ENCODE results near the gene TYRO3.

Gene TYRO3

DNA sequence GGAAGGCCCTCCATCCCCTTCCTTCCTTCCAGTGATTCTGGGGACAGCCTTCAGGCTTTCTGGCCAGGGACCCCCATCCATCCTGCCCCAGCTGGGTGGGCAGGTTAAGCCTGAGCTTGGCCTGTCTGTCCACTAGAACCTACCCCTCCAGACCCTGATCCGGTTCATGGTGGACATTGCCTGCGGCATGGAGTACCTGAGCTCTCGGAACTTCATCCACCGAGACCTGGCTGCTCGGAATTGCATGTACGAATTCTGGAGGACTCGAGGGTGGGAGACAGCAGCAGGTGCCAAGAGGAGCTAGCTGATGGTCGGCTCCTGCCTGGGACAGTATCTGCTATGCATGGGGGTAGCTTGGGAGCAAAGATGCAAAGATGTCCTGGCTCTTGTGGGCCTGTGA is 13.9 kb downstream of the TYRO3 start:
- Histone ChIP-seq H3K18ac (ENCODE audit: low read length) (no peak overlapping the region), H3K79me2 (ENCODE audit: control insufficient read depth, insufficient read depth, low read length, poor library complexity) (peaks cover 4% of the 10 kb centered on the region), H2BK5ac (ENCODE audit: low read depth, low read length, poor library complexity) (no peak overlapping the region), H3K9ac (ENCODE audit: low read length) (no peak overlapping the region), H4K91ac (ENCODE audit: low read depth, low read length) (peak overlapping the region; percentile 23), H3K23ac (ENCODE audit: low read length) (no peak overlapping the region), H3K4me2 (ENCODE audit: low read length) (no peak overlapping the region), H3K36me3 (ENCODE audit: control insufficient read depth in 1 of 2, insufficient read depth in 2 of 2, low read length in 2 of 2) (peaks cover 66 to 76% of the 10 kb centered on the region in 2 experiments), H3K4ac (ENCODE audit: low read depth, low read length) (no peak overlapping the region), H3K14ac (ENCODE audit: low read length) (no peak overlapping the region), H3K9me3 (ENCODE audit: insufficient read depth, low read depth, low read length) (no peaks in the 10 kb centered on the region), H2AK5ac (ENCODE audit: low read length) (no peak overlapping the region), H3K4me3 (ENCODE audit: low read depth, low read length) (no peak overlapping the region), H4K8ac (ENCODE audit: low read depth, low read length) (peak overlapping the region; percentile 30), H2BK120ac (ENCODE audit: insufficient read depth, low read length, poor library complexity) (no peak overlapping the region), H3K27me3 (ENCODE audit: insufficient read depth, low read length) (no peaks in the 10 kb centered on the region), H3K27ac (ENCODE audit: low read depth, low read length) (peak overlapping the region; percentile 51), H4K12ac (ENCODE audit: low read depth, low read length) (no peak overlapping the region), H2BK12ac (ENCODE audit: low read length) (no peak overlapping the region), H3K4me1 (ENCODE audit: control insufficient read depth in 1 of 2, insufficient read depth in 2 of 2, low read length in 2 of 2) (peaks cover 9% of the 10 kb centered on the region in 2 experiments), H3K79me1 (ENCODE audit: low read length) (peaks cover 26% of the 10 kb centered on the region), H2AFZ (ENCODE audit: insufficient read depth, low read length, poor library complexity) (no peak overlapping the region)
- no peak for DNase-seq
- no CpG with 5 or more reads among the region's 8 CpGs for WGBS (ENCODE audit: extremely low coverage, insufficient coverage, insufficient read length)

DNA sequence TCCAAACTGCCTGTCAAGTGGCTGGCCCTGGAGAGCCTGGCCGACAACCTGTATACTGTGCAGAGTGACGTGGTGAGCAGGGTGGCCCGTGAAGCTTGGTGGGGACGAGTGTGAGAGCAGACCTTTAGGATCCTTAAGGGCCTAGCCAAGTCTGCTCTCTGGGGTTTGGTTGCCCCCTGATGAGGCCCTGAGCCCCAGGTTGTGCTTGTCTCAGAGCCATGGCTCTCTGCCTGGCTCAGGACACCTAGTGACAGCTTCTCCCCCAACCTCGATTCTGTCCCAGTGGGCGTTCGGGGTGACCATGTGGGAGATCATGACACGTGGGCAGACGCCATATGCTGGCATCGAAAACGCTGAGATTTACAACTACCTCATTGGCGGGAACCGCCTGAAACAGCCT is 14.4 kb downstream of the TYRO3 start:
- WGBS (ENCODE audit: extremely low coverage, insufficient coverage, insufficient read length): no CpG with 5 or more reads among the region's 13 CpGs
- no peaks in the 10 kb centered on the region for H3K27me3 ChIP-seq (ENCODE audit: insufficient read depth, low read length)
- peak overlapping the region; percentile 37 for H3K14ac ChIP-seq (ENCODE audit: low read length)
- peak overlapping the region; percentile 51 for H3K27ac ChIP-seq (ENCODE audit: low read depth, low read length)
- H3K4ac ChIP-seq (ENCODE audit: low read depth, low read length): no peak overlapping the region
- H3K79me2 ChIP-seq (ENCODE audit: control insufficient read depth, insufficient read depth, low read length, poor library complexity): peaks cover 3% of the 10 kb centered on the region
- H3K9me3 ChIP-seq (ENCODE audit: insufficient read depth, low read depth, low read length): no peaks in the 10 kb centered on the region
- peak overlapping the region; percentile 25 for H4K12ac ChIP-seq (ENCODE audit: low read depth, low read length)
- peaks cover 5% of the 10 kb centered on the region in 2 experiments for H3K4me1 ChIP-seq (ENCODE audit: control insufficient read depth in 1 of 2, insufficient read depth in 2 of 2, low read length in 2 of 2)
- H3K18ac ChIP-seq (ENCODE audit: low read length): peak overlapping the region; percentile 4
- H2BK12ac ChIP-seq (ENCODE audit: low read length): no peak overlapping the region
- H2BK5ac ChIP-seq (ENCODE audit: low read depth, low read length, poor library complexity): peak overlapping the region; percentile 54
- peak overlapping the region; percentile 51 for H4K91ac ChIP-seq (ENCODE audit: low read depth, low read length)
- no peak overlapping the region for H2AK5ac ChIP-seq (ENCODE audit: low read length)
- no peak overlapping the region for H2AFZ ChIP-seq (ENCODE audit: insufficient read depth, low read length, poor library complexity)
- H2BK120ac ChIP-seq (ENCODE audit: insufficient read depth, low read length, poor library complexity): peak overlapping the region; percentile 41
- H3K23ac ChIP-seq (ENCODE audit: low read length): no peak overlapping the region
- H3K9ac ChIP-seq (ENCODE audit: low read length): no peak overlapping the region
- no peak overlapping the region for H4K8ac ChIP-seq (ENCODE audit: low read depth, low read length)
- peaks cover 22% of the 10 kb centered on the region for H3K79me1 ChIP-seq (ENCODE audit: low read length)
- no peak for DNase-seq
- H3K4me2 ChIP-seq (ENCODE audit: low read length): no peak overlapping the region
- no peak overlapping the region for H3K4me3 ChIP-seq (ENCODE audit: low read depth, low read length)
- peaks cover 72 to 81% of the 10 kb centered on the region in 2 experiments for H3K36me3 ChIP-seq (ENCODE audit: control insufficient read depth in 1 of 2, insufficient read depth in 2 of 2, low read length in 2 of 2)

DNA sequence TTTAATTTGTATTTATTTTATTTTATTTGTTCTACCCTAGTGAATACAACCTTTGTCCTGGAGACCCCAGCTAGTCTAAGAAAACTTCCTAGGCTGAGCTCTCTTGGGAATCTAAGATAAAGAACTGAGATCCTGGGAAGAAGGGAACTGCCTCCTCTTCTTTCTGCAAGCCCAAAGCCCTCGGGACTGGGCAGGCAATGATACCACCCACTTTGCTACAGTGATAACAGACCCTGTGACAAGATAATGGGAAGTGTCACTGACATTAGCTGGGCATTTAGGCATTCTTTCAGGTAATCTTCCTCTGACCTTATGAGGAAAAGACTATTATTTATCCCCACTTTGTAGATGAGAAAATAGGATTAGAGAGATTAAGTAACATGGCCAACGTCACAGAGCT is 15.1 kb downstream of the TYRO3 start:
- no CpG with 5 or more reads among the region's 2 CpGs for WGBS (ENCODE audit: extremely low coverage, insufficient coverage, insufficient read length)
- Histone ChIP-seq H3K27ac (ENCODE audit: low read depth, low read length) (peak overlapping the region; percentile 51), H4K91ac (ENCODE audit: low read depth, low read length) (no peak overlapping the region)

DNA sequence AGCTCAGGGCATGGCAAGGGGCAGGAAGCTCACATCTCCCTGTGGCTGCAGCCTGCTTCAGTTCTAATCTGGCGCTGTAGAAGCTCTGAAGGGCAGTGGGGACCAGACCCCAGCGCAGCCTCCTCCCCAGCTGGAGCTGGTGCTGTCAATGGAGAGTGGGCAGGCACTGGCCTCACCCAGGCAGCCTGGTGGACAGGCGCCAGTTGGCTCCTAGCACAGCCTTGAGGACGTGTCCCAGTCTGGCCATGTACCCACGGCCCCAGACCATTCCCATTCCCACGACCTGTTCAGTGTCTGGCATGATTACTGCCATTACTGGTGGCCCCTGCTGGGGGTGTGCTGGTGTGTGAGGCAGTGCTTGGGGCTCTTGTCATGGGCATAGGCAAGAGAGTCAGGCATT is 16.3 kb downstream of the TYRO3 start:
- Histone ChIP-seq H4K12ac (ENCODE audit: low read depth, low read length) (no peak overlapping the region), H3K4me1 (ENCODE audit: control insufficient read depth in 1 of 2, insufficient read depth in 2 of 2, low read length in 2 of 2) (no peaks in the 10 kb centered on the region), H4K91ac (ENCODE audit: low read depth, low read length) (peak overlapping the region; percentile 7), H3K18ac (ENCODE audit: low read length) (peak overlapping the region; percentile 8), H2AK5ac (ENCODE audit: low read length) (no peak overlapping the region), H2BK12ac (ENCODE audit: low read length) (no peak overlapping the region), H3K14ac (ENCODE audit: low read length) (peak overlapping the region; percentile 30), H2BK120ac (ENCODE audit: insufficient read depth, low read length, poor library complexity) (peak overlapping the region; percentile 4), H3K9me3 (ENCODE audit: insufficient read depth, low read depth, low read length) (no peaks in the 10 kb centered on the region), H4K8ac (ENCODE audit: low read depth, low read length) (peak overlapping the region; percentile 59), H2BK5ac (ENCODE audit: low read depth, low read length, poor library complexity) (peak overlapping the region; percentile 37), H3K4ac (ENCODE audit: low read depth, low read length) (no peak overlapping the region), H3K79me2 (ENCODE audit: control insufficient read depth, insufficient read depth, low read length, poor library complexity) (no peaks in the 10 kb centered on the region), H3K23ac (ENCODE audit: low read length) (no peak overlapping the region), H3K27me3 (ENCODE audit: insufficient read depth, low read length) (no peaks in the 10 kb centered on the region), H3K36me3 (ENCODE audit: control insufficient read depth in 1 of 2, insufficient read depth in 2 of 2, low read length in 2 of 2) (peaks cover 67 to 74% of the 10 kb centered on the region in 2 experiments), H3K9ac (ENCODE audit: low read length) (no peak overlapping the region), H3K79me1 (ENCODE audit: low read length) (peaks cover 15% of the 10 kb centered on the region), H2AFZ (ENCODE audit: insufficient read depth, low read length, poor library complexity) (no peak overlapping the region), H3K4me3 (ENCODE audit: low read depth, low read length) (no peak overlapping the region), H3K4me2 (ENCODE audit: low read length) (no peak overlapping the region), H3K27ac (ENCODE audit: low read depth, low read length) (no peak overlapping the region)
- no CpG with 5 or more reads among the region's 6 CpGs for WGBS (ENCODE audit: extremely low coverage, insufficient coverage, insufficient read length)
- no peak for DNase-seq

More for the DNA sequence above, 15.1 kb downstream of the TYRO3 start:
- Histone ChIP-seq H3K4me2 (ENCODE audit: low read length) (no peak overlapping the region), H3K4ac (ENCODE audit: low read depth, low read length) (no peak overlapping the region), H2BK120ac (ENCODE audit: insufficient read depth, low read length, poor library complexity) (no peak overlapping the region), H3K79me1 (ENCODE audit: low read length) (peaks cover 17% of the 10 kb centered on the region), H2AFZ (ENCODE audit: insufficient read depth, low read length, poor library complexity) (no peak overlapping the region), H3K36me3 (ENCODE audit: control insufficient read depth in 1 of 2, insufficient read depth in 2 of 2, low read length in 2 of 2) (peaks cover 74 to 84% of the 10 kb centered on the region in 2 experiments), H3K9ac (ENCODE audit: low read length) (no peak overlapping the region), H3K9me3 (ENCODE audit: insufficient read depth, low read depth, low read length) (no peaks in the 10 kb centered on the region), H3K18ac (ENCODE audit: low read length) (no peak overlapping the region), H2AK5ac (ENCODE audit: low read length) (no peak overlapping the region), H4K8ac (ENCODE audit: low read depth, low read length) (no peak overlapping the region), H3K4me1 (ENCODE audit: control insufficient read depth in 1 of 2, insufficient read depth in 2 of 2, low read length in 2 of 2) (no peaks in the 10 kb centered on the region), H2BK12ac (ENCODE audit: low read length) (no peak overlapping the region), H3K23ac (ENCODE audit: low read length) (no peak overlapping the region), H4K12ac (ENCODE audit: low read depth, low read length) (no peak overlapping the region), H3K79me2 (ENCODE audit: control insufficient read depth, insufficient read depth, low read length, poor library complexity) (no peaks in the 10 kb centered on the region), H2BK5ac (ENCODE audit: low read depth, low read length, poor library complexity) (no peak overlapping the region), H3K4me3 (ENCODE audit: low read depth, low read length) (no peak overlapping the region), H3K27me3 (ENCODE audit: insufficient read depth, low read length) (no peaks in the 10 kb centered on the region), H3K14ac (ENCODE audit: low read length) (no peak overlapping the region)
- no peak for DNase-seq
